AG09309 (cell line): ENCODE results near the gene CACNG8.

ENCODE experiments used
- DNase-seq: peaks from one replicate; pipeline ENCODE4 v3.0.0-alpha.2; 2010; ENCODE audit warnings: low read depth
- H3K4me3 ChIP-seq: 2 replicates; pipeline ENCODE4 v1.5.1; 2011; ENCODE audit warnings: mild to moderate bottlenecking, low read depth, low read length, moderate library complexity; ENCODE audit not compliant: control insufficient read depth
- CTCF ChIP-seq: IDR thresholded peaks from 2 replicates; pipeline ENCODE4 v1.5.1; 2011; ENCODE audit warnings: mild to moderate bottlenecking, low read depth, low read length, inconsistent platforms; ENCODE audit not compliant: insufficient read depth, control insufficient read depth; ENCODE audit errors: missing control alignments

Gene CACNG8

DNA sequence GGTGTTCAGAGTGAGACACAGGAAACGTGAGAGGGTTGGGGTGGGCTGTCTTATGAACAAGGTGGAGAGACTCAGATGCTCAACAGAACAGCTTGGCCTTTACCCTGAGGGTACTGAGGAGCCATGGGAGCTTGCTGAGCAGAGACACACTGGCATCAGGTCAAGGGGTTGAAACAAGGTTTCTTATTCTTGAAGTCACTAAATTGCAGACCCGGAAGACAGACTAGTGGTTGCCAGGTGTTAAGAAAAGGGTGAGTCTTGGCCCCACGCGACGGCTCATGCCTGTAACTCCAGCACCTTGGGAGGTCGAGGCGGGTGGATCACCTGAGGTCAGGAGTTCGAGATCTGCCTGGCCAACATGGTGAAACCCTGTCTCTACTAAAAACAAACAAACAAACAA is 51.1 kb downstream of the CACNG8 start:
- H3K4me3 ChIP-seq: no peak overlapping the region
- no peak for TF ChIP-seq CTCF

DNA sequence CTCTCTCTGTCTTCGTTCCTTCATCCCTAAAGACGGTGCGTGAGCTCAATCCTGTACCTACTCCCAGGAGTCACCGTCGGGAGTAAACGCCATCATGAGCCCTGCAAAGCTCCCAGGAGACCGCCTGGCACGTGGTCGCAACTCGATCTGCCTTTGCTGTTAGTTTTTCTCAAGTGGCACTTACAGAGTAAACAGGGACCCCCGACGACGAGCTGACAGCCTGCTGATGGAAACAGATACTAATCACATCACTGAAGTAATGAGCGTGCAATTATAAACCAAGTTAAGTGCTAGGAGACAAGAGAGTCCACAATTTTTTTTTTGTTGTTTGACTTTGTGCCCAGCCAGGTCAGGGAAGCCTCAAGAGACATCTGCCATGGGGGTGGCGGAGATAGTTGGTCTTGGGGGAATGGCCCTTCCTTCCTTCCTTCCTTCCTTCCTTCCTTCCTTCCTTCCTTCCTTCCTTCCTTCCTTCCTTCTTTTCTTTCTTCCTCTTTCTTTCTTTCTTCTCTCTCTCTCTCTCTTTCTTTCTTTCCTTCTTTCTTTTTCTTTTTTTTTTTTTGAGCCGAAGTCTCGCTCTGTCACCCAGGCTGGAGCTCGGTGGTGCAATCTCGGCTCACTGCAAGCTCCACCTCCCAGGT is 52.3 kb downstream of the CACNG8 start:
- no peak for DNase-seq
- no peak overlapping the region for H3K4me3 ChIP-seq
- no peak for TF ChIP-seq CTCF

More for the DNA sequence above, 51.1 kb downstream of the CACNG8 start:
- DNase-seq: no peak

DNA sequence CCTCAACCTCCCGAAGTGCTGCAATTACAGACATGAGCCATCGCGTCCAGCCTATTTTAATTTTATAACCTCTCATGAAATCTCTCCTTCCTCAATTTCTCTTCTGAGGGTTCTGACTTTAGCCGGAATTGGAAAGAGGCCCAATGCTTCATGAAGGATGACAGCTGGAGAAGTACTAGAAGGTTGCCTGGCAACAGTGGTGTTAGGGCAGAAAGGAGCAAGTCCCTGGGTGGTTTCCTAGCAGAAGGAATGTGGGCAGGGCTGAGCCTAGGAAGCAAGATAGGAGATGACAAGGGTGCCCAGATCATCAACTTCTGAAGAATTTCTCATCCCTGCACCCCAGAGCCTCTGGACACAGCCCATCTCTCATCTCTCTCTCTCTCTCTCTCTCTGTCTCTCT is 54.5 kb downstream of the CACNG8 start:
- no peak for TF ChIP-seq CTCF
- no peak for DNase-seq

GRCh38 chr19:54021363-54021762 is 58.6 kb downstream of the CACNG8 start:
- DNase-seq: no peak
- H3K4me3 ChIP-seq: no peak overlapping the region
- TF ChIP-seq CTCF: no peak

More for the DNA sequence above, 54.5 kb downstream of the CACNG8 start:
- no peak overlapping the region for H3K4me3 ChIP-seq

GRCh38 chr19:54021932-54022331 is 59.2 kb downstream of the CACNG8 start:
- TF ChIP-seq CTCF: no peak
- DNase-seq: no peak
- no peak overlapping the region for H3K4me3 ChIP-seq

DNA sequence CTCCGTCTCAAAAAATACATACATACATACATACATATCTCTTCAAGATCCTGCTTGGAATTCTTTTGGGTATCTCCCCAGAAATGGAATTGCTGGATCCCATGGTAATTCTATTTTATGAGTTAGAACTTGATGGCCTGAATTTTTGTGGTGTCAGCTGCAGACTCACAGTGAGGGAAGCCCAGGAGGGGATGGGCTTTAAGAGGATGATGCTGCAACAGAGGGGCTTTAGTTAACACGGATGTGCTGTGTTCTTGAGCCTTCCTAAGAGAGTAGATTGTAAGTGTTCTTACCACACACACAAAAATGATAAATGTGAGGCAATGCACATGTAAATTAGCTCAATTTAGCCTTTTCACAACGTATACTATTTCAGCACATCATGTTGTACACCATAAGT is 60.5 kb downstream of the CACNG8 start:
- H3K4me3 ChIP-seq: no peak overlapping the region
- no peak for DNase-seq
- TF ChIP-seq CTCF: no peak
